ENCODE data around the gene UNC45B. TPM values are rescaled to one million over a fixed set of nuclear protein-coding genes. Genes with fewer than 3 reads are reported as not detected.

The UNC45B gene
- total and polyA plus RNA-seq, 2 of the 8 experiments (the other 6 are each of a cell fraction or from before 2014, with no cell fraction given), result 0.06 to 0.15 TPM

DNA sequence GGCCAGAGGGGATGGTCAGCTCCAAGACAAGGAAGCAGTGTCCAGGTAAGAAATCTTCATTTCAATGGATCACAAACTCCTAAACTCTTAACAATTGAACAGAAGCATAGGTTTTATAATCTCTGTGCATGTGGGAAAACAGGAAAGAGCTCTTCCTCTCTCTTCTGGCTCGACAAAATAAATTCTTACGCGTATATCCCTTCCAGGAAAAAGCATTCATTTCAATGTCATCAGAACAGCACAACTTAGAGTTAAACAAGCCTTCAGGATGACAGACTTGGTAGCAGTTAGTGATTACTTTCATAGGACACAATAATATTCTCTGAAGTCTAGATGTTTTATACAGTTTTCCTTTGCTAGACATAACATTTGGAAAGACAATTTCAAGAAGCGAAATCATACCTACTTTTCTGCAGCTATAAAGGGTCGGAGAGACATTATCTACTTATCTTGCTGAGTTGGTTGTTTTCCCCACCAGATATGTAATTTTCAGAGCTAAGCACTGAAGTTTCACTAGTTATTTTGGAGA lies 65.9 kb downstream of the UNC45B start (continued):
- TF ChIP-seq, protein P1, sequence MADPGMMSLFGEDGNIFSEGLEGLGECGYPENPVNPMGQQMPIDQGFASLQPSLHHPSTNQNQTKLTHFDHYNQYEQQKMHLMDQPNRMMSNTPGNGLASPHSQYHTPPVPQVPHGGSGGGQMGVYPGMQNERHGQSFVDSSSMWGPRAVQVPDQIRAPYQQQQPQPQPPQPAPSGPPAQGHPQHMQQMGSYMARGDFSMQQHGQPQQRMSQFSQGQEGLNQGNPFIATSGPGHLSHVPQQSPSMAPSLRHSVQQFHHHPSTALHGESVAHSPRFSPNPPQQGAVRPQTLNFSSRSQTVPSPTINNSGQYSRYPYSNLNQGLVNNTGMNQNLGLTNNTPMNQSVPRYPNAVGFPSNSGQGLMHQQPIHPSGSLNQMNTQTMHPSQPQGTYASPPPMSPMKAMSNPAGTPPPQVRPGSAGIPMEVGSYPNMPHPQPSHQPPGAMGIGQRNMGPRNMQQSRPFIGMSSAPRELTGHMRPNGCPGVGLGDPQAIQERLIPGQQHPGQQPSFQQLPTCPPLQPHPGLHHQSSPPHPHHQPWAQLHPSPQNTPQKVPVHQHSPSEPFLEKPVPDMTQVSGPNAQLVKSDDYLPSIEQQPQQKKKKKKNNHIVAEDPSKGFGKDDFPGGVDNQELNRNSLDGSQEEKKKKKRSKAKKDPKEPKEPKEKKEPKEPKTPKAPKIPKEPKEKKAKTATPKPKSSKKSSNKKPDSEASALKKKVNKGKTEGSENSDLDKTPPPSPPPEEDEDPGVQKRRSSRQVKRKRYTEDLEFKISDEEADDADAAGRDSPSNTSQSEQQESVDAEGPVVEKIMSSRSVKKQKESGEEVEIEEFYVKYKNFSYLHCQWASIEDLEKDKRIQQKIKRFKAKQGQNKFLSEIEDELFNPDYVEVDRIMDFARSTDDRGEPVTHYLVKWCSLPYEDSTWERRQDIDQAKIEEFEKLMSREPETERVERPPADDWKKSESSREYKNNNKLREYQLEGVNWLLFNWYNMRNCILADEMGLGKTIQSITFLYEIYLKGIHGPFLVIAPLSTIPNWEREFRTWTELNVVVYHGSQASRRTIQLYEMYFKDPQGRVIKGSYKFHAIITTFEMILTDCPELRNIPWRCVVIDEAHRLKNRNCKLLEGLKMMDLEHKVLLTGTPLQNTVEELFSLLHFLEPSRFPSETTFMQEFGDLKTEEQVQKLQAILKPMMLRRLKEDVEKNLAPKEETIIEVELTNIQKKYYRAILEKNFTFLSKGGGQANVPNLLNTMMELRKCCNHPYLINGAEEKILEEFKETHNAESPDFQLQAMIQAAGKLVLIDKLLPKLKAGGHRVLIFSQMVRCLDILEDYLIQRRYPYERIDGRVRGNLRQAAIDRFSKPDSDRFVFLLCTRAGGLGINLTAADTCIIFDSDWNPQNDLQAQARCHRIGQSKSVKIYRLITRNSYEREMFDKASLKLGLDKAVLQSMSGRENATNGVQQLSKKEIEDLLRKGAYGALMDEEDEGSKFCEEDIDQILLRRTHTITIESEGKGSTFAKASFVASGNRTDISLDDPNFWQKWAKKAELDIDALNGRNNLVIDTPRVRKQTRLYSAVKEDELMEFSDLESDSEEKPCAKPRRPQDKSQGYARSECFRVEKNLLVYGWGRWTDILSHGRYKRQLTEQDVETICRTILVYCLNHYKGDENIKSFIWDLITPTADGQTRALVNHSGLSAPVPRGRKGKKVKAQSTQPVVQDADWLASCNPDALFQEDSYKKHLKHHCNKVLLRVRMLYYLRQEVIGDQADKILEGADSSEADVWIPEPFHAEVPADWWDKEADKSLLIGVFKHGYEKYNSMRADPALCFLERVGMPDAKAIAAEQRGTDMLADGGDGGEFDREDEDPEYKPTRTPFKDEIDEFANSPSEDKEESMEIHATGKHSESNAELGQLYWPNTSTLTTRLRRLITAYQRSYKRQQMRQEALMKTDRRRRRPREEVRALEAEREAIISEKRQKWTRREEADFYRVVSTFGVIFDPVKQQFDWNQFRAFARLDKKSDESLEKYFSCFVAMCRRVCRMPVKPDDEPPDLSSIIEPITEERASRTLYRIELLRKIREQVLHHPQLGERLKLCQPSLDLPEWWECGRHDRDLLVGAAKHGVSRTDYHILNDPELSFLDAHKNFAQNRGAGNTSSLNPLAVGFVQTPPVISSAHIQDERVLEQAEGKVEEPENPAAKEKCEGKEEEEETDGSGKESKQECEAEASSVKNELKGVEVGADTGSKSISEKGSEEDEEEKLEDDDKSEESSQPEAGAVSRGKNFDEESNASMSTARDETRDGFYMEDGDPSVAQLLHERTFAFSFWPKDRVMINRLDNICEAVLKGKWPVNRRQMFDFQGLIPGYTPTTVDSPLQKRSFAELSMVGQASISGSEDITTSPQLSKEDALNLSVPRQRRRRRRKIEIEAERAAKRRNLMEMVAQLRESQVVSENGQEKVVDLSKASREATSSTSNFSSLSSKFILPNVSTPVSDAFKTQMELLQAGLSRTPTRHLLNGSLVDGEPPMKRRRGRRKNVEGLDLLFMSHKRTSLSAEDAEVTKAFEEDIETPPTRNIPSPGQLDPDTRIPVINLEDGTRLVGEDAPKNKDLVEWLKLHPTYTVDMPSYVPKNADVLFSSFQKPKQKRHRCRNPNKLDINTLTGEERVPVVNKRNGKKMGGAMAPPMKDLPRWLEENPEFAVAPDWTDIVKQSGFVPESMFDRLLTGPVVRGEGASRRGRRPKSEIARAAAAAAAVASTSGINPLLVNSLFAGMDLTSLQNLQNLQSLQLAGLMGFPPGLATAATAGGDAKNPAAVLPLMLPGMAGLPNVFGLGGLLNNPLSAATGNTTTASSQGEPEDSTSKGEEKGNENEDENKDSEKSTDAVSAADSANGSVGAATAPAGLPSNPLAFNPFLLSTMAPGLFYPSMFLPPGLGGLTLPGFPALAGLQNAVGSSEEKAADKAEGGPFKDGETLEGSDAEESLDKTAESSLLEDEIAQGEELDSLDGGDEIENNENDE (IDR thresholded peaks at IDR 0.05; ENCODE audit: insufficient replicate concordance, low read length), result no peak
- TF ChIP-seq PHF8 (conservative IDR thresholded peaks at IDR 0.05; ENCODE audit: low read depth, low read length) (no peak), RNF2 (IDR thresholded peaks at IDR 0.05; ENCODE audit: borderline replicate concordance, low read depth, low read length, missing control alignments, poor library complexity, severe bottlenecking) (no peak), RXRA (IDR thresholded peaks at IDR 0.05; ENCODE audit: insufficient read depth, low read depth, low read length) (no peak), CBX5 (IDR thresholded peaks at IDR 0.05; ENCODE audit: low read depth, low read length) (no peak), YY1 (IDR thresholded peaks at IDR 0.05; ENCODE audit: low read depth, low read length) (no peak)
- TF ChIP-seq, protein P2, sequence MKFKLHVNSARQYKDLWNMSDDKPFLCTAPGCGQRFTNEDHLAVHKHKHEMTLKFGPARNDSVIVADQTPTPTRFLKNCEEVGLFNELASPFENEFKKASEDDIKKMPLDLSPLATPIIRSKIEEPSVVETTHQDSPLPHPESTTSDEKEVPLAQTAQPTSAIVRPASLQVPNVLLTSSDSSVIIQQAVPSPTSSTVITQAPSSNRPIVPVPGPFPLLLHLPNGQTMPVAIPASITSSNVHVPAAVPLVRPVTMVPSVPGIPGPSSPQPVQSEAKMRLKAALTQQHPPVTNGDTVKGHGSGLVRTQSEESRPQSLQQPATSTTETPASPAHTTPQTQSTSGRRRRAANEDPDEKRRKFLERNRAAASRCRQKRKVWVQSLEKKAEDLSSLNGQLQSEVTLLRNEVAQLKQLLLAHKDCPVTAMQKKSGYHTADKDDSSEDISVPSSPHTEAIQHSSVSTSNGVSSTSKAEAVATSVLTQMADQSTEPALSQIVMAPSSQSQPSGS (IDR thresholded peaks at IDR 0.05; ENCODE audit: low read length), result no peak
- TF ChIP-seq, protein P3, sequence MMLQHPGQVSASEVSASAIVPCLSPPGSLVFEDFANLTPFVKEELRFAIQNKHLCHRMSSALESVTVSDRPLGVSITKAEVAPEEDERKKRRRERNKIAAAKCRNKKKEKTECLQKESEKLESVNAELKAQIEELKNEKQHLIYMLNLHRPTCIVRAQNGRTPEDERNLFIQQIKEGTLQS (IDR thresholded peaks at IDR 0.05; ENCODE audit: insufficient read depth, low read depth, low read length), result no peak
